IMR-90 (cell line): ENCODE data around the gene CDKAL1. TPM values are rescaled to one million over a fixed set of nuclear protein-coding genes. Genes with fewer than 3 reads are reported as not detected.

Experiments
- ATAC-seq: fragments of 200-7000 bp; cut with Tn5 transposase; 2 replicates; pipeline ENCODE4 v1.9.1; 2020; ENCODE audit warnings: low read depth, mild to moderate bottlenecking, moderate library complexity
- BruUV-seq: library from RNA; stranded (reverse); fragments of 400-500 nt; replicated peaks from 2 replicates; lab custom pipeline; 2021; lab: Mats Ljungman, UMichigan
- CTCF ChIA-PET: fragments of 300-600 bp; formaldehyde crosslinking; extraction: SDS; loops from one replicate; lab custom pipeline; 2021; ENCODE audit warnings: antibody characterized with exemption; lab: Yijun Ruan, JAX
- POLR2A ChIA-PET: fragments of 300-600 bp; sonication (Branson Sonifier 250); formaldehyde crosslinking; loops from one replicate; lab custom pipeline; 2022; ENCODE audit warnings: antibody characterized with exemption; ENCODE audit not compliant: unreplicated experiment; lab: Charles Lee
- DNase-seq: peaks from one replicate; pipeline ENCODE4 v3.0.0; 2013
- H2AFZ ChIP-seq: replicated peaks from 2 replicates; pipeline ENCODE3; 2013; ENCODE audit warnings: low read length, mild to moderate bottlenecking; ENCODE audit not compliant: poor library complexity
- H2AK5ac ChIP-seq: 2 replicates; pipeline ENCODE4 v1.6.1; 2013; ENCODE audit warnings: low read depth, low read length, inconsistent platforms
- H2AK9ac ChIP-seq: replicated peaks from 2 replicates; pipeline ENCODE3; 2013; ENCODE audit warnings: mild to moderate bottlenecking, low read depth, low read length, moderate library complexity; ENCODE audit not compliant: poor library complexity
- H2BK120ac ChIP-seq: 2 replicates; pipeline ENCODE4 v1.6.1; 2013; ENCODE audit warnings: low read depth, low read length, inconsistent platforms
- H2BK15ac ChIP-seq: 3 replicates; pipeline ENCODE4 v1.6.1; 2013; ENCODE audit warnings: low read depth, low read length, inconsistent platforms
- H2BK20ac ChIP-seq: 2 replicates; pipeline ENCODE4 v1.6.1; 2013; ENCODE audit warnings: low read depth, mild to moderate bottlenecking, inconsistent platforms, low read length, moderate library complexity
- H2BK5ac ChIP-seq: 2 replicates; pipeline ENCODE4 v1.6.1; 2013; ENCODE audit warnings: mild to moderate bottlenecking, low read depth, low read length, inconsistent platforms; ENCODE audit not compliant: poor library complexity, severe bottlenecking
- H3K14ac ChIP-seq: replicated peaks from 2 replicates; pipeline ENCODE4 v1.6.1; 2013; ENCODE audit warnings: low read depth, low read length, inconsistent platforms
- H3K18ac ChIP-seq: 2 replicates; pipeline ENCODE4 v1.6.1; 2013; ENCODE audit warnings: low read depth, low read length, control low read depth
- H3K23ac ChIP-seq: 2 replicates; pipeline ENCODE4 v1.6.1; 2013; ENCODE audit warnings: low read depth, low read length, inconsistent platforms
- H3K27ac ChIP-seq: 2 replicates; pipeline ENCODE4 v1.5.1; 2013; ENCODE audit warnings: mild to moderate bottlenecking, control low read depth, low read length; ENCODE audit not compliant: insufficient read depth
- H3K27me3 ChIP-seq: 2 replicates; pipeline ENCODE4 v1.6.1; 2013; ENCODE audit warnings: low read length; ENCODE audit not compliant: control insufficient read depth, insufficient read depth
- H3K36me3 ChIP-seq: 2 replicates; pipeline ENCODE4 v1.6.1; 2013; ENCODE audit warnings: low read length, mixed read lengths; ENCODE audit not compliant: control insufficient read depth, insufficient read depth
- H3K4ac ChIP-seq: 2 replicates; pipeline ENCODE4 v1.6.1; 2013; ENCODE audit warnings: low read depth, low read length, inconsistent platforms
- H3K4me1 ChIP-seq: 2 replicates; pipeline ENCODE4 v1.6.1; 2013; ENCODE audit warnings: low read length, mixed read lengths; ENCODE audit not compliant: control insufficient read depth, insufficient read depth
- H3K4me2 ChIP-seq: 2 replicates; pipeline ENCODE4 v1.6.1; 2013; ENCODE audit warnings: low read depth, mild to moderate bottlenecking, control low read depth, low read length, moderate library complexity
- H3K4me3 ChIP-seq: 2 replicates; pipeline ENCODE4 v1.5.1; 2013; ENCODE audit warnings: low read depth, mild to moderate bottlenecking, control low read depth, low read length, moderate library complexity; ENCODE audit not compliant: insufficient read depth
- H3K56ac ChIP-seq: 2 replicates; pipeline ENCODE4 v1.6.1; 2013; ENCODE audit warnings: low read length, inconsistent platforms; ENCODE audit not compliant: insufficient read depth; ENCODE audit errors: extremely low read depth
- H3K79me1 ChIP-seq, 2 experiments: 2 replicates each; pipeline ENCODE4 v1.6.1; 2013; ENCODE audit warnings: low read length in 2 of 2, inconsistent platforms in 1 of 2, low read depth in 1 of 2
- H3K9ac ChIP-seq: 2 replicates; pipeline ENCODE4 v1.6.1; 2013; ENCODE audit warnings: low read depth, low read length, control low read depth
- H3K9me1 ChIP-seq: 2 replicates; pipeline ENCODE4 v1.6.1; 2013; ENCODE audit warnings: low read length, inconsistent platforms; ENCODE audit not compliant: insufficient read depth
- H3K9me3 ChIP-seq: 2 replicates; pipeline ENCODE4 v1.6.1; 2013; ENCODE audit warnings: low read length; ENCODE audit not compliant: control insufficient read depth, insufficient read depth
- H4K20me1 ChIP-seq: 2 replicates; pipeline ENCODE4 v1.6.1; 2013; ENCODE audit warnings: low read length, inconsistent platforms; ENCODE audit not compliant: insufficient read depth
- H4K5ac ChIP-seq: 2 replicates; pipeline ENCODE4 v1.6.1; 2013; ENCODE audit warnings: mild to moderate bottlenecking, low read depth, low read length, control low read depth
- H4K8ac ChIP-seq, 2 experiments: 2 replicates each; pipeline ENCODE4 v1.6.1; 2013; ENCODE audit warnings: low read depth in 2 of 2, low read length in 2 of 2, control low read depth in 1 of 2, inconsistent platforms in 1 of 2
- H4K91ac ChIP-seq: 2 replicates; pipeline ENCODE4 v1.6.1; 2013; ENCODE audit warnings: low read depth, low read length, inconsistent platforms; ENCODE audit not compliant: insufficient read depth
- BHLHE40 ChIP-seq: fragments of 150-350 bp; IDR thresholded peaks from 2 replicates; pipeline ENCODE4 v1.6.1; 2016; ENCODE audit warnings: mild to moderate bottlenecking, low read depth, low read length
- CEBPB ChIP-seq: IDR thresholded peaks from 2 replicates; pipeline ENCODE4 v1.6.1; 2012; ENCODE audit warnings: low read depth, low read length, improper control_type of control experiment
- FOS ChIP-seq: fragments of 150-350 bp; IDR thresholded peaks from 2 replicates; pipeline ENCODE4 v1.6.1; 2016; ENCODE audit warnings: low read depth, low read length
- NFE2L2 ChIP-seq: fragments of 150-350 bp; IDR thresholded peaks from 2 replicates; pipeline ENCODE4 v1.6.1; 2016; ENCODE audit warnings: low read depth, mild to moderate bottlenecking, low read length
- POLR2A ChIP-seq: IDR thresholded peaks from 2 replicates; pipeline ENCODE4 v1.6.1; 2012; ENCODE audit warnings: mild to moderate bottlenecking, low read depth, low read length
- WGBS, 2 experiments: methylation state at CpG; one replicate each; pipeline versions ENCODE4 v1.1.5 to v1.1.7; 2013; ENCODE audit warnings: missing lambda C conversion rate in 2 of 2; ENCODE audit not compliant: insufficient read length in 1 of 2; ENCODE audit errors: extremely low coverage in 2 of 2; 5-methylcytosine and 5-hydroxymethylcytosine counted together
- dilution Hi-C: fragments of 300-500 bp; cut with HindIII; formaldehyde crosslinking; loops from one replicate; pipeline ENCODE4 v1.14.3; 2018; ENCODE audit warnings: low sequenced_read_pairs; ENCODE audit not compliant: unreplicated experiment
- in situ Hi-C: fragments of 300-500 bp; cut with MboI; formaldehyde crosslinking; loops from 3 replicates; pipeline ENCODE4 v1.14.3; 2019; ENCODE audit warnings: low sequenced_read_pairs, inconsistent platforms, mixed read lengths
- intact Hi-C: fragments of 100-400 bp; cut with micrococcal nuclease; formaldehyde crosslinking; loops from 2 replicates; pipeline ENCODE4 v1.10.0; 2022
- polyA plus RNA-seq, 3 experiments: library from polyadenylated mRNA; depleted of rRNA; stranded (reverse); fragments of >200 nt; gene quantifications; 2 replicates each; pipeline ENCODE4 v1.2.3, GENCODE V29; 2012; ENCODE audit warnings: low replicate concordance in 1 of 3
- total RNA-seq: library from RNA; depleted of rRNA; stranded (reverse); fragments of >200 nt; gene quantifications from 2 replicates; pipeline ENCODE4 v1.2.3, GENCODE V29; 2012
- TF ChIP-seq, protein P1 (sequence below): fragments of 150-350 bp; IDR thresholded peaks from 2 replicates; pipeline ENCODE4 v1.6.1; 2017; ENCODE audit warnings: mild to moderate bottlenecking, antibody characterized with exemption, low read length, low read depth

CDKAL1 gene
- total and polyA plus RNA-seq, 2 of the 4 experiments (the other 2 are of a cell fraction), result 3.7 to 13.1 TPM

DNA sequence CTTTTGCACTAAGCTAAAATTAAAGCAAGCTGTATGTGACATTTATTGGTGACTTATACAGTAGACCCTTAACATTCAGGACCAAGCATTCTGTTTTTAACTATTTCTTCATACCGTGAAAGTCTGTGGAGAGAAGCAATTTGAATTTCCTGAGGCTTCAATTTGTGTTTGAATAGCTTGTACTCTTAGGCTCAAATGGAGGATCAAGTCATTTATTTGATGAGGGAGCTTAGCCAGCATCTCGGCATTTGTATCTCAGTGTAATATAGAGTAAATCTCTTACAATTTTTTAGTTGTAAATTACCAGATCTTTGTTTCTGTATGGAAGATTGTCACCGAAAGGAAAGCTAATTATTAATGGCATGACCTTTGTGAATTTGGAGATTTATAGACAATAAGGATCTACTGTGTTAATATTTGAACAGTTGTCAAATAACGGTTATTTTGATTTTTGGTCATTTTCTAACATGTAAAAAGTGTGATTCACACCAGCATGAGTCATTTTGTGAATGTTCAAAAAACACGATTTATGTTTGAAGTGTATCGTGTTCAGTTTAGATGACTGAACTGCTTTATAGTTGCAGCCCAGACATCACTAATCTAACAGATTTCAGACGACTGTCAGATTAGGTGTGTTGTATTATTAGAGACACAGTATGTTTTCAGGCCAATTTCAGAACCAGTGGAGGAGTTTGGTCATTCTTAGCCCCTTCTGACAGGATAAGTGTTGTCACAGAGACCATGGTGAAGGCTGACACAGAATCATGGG, 332.9 kb downstream of the CDKAL1 start:
- H3K4me2 ChIP-seq, result peak overlapping the region; percentile 46; the same call in 1 of the 2 replicates
- no TSS peak for BruUV-seq
- peak; percentile 68 for DNase-seq

More for the DNA sequence above, 332.9 kb downstream of the CDKAL1 start:
- H3K27me3 ChIP-seq, result no peaks in the 10 kb centered on the region
- peak overlapping the region; percentile 77 for H2BK120ac ChIP-seq
- no peak overlapping the region for H3K56ac ChIP-seq
- in situ Hi-C loops (no loop called here), dilution Hi-C loops (no loop called here), intact Hi-C loops (no loop called here)
- peak overlapping the region in 1 of 2 experiments; percentile 37; a peak in 1 of 4 replicates for H4K8ac ChIP-seq
- peak; percentile 14; the same call in 1 of the 2 replicates for TF ChIP-seq BHLHE40
- TF ChIP-seq NFE2L2, result no peak
- TF ChIP-seq, protein P1, sequence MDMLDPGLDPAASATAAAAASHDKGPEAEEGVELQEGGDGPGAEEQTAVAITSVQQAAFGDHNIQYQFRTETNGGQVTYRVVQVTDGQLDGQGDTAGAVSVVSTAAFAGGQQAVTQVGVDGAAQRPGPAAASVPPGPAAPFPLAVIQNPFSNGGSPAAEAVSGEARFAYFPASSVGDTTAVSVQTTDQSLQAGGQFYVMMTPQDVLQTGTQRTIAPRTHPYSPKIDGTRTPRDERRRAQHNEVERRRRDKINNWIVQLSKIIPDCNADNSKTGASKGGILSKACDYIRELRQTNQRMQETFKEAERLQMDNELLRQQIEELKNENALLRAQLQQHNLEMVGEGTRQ, result no peak
- peak; percentile 70 for TF ChIP-seq FOS
- TF ChIP-seq CEBPB, result no peak
- no peak for TF ChIP-seq POLR2A
- no peak overlapping the region for H3K9ac ChIP-seq
- no peak overlapping the region for H2AFZ ChIP-seq
- H4K20me1 ChIP-seq, result no peaks in the 10 kb centered on the region
- peak overlapping the region; percentile 18; the same call in 1 of the 3 replicates for H2BK15ac ChIP-seq
- H3K36me3 ChIP-seq, result no peaks in the 10 kb centered on the region
- peak overlapping the region; percentile 36; the same call in 1 of the 2 replicates for H4K5ac ChIP-seq
- no peak overlapping the region for H3K27ac ChIP-seq
- no peak overlapping the region for H2AK5ac ChIP-seq
- CTCF ChIA-PET, result interaction anchor here (1.4 kb wide), 1 partner anchor 722 kb away, joined by 5 read pairs; no protein-coding TSS in a partner anchor
- H4K91ac ChIP-seq, result peak overlapping the region; percentile 2; the same call in 1 of the 2 replicates
- no CpG with 5 or more reads among the region's 7 CpGs for WGBS, 2 experiments
- no peaks in the 10 kb centered on the region for H3K9me3 ChIP-seq
- H3K4me3 ChIP-seq, result no peak overlapping the region
- H3K4me1 ChIP-seq, result peaks cover 2% of the 10 kb centered on the region; the same call in 1 of the 2 replicates
- H3K79me1 ChIP-seq, result no peaks in the 10 kb centered on the region; a peak in 1 of 4 replicates
- peak overlapping the region; percentile 8; the same call in 1 of the 2 replicates for H3K4ac ChIP-seq
- H3K14ac ChIP-seq, result peak overlapping the region; percentile 10; the same call in 1 of the 2 replicates
- H3K18ac ChIP-seq, result peak overlapping the region; percentile 71; the same call in 1 of the 2 replicates
- ATAC-seq, result no peak; the same call in none of the 2 replicates
- POLR2A ChIA-PET, result no interaction called here
- peak overlapping the region; percentile 58 for H3K23ac ChIP-seq
- H2BK20ac ChIP-seq, result peak overlapping the region; percentile 2
- 0 out of 2 replicates have a peak, but pooled peaks cover 3% of the 10 kb centered on the region for H3K9me1 ChIP-seq
- peak overlapping the region; percentile 40 for H2BK5ac ChIP-seq
- no peak overlapping the region for H2AK9ac ChIP-seq
